Measurements from ENCODE around the gene TRIM31. TPM values are rescaled to one million over a fixed set of nuclear protein-coding genes. Genes with fewer than 3 reads are reported as not detected.
"Not testable (repeated sequence)": the region's sequence is repeated elsewhere in the genome, so short reads cannot be mapped to it uniquely, and the experiment has no call there.

The TRIM31 gene
- total RNA-seq, 2 donors from 2014 or later: not detected

GRCh38 chr6:30143780-30144179 is 30.9 kb upstream of the TRIM31 start:
- no peak overlapping the region for H3K9ac ChIP-seq (ENCODE audit: extremely low read depth, low read length, poor library complexity, severe bottlenecking)
- WGBS, 2 experiments (ENCODE audit: insufficient coverage in 1 of 2, insufficient read length in 1 of 2): 78 to 85% methylated on average over 2 of the region's 2 CpGs
- H3K4me3 ChIP-seq (ENCODE audit: low read length): no peak overlapping the region
- no peak for DNase-seq
- H3K27ac Mint-ChIP-seq: no peak overlapping the region
- no peaks in the 10 kb centered on the region for H3K36me3 ChIP-seq (ENCODE audit: control insufficient read depth, insufficient read depth, low read length)
- no peaks in the 10 kb centered on the region for H3K36me3 Mint-ChIP-seq (ENCODE audit: low read depth)
- H3K9me3 Mint-ChIP-seq: no peaks in the 10 kb centered on the region
- no peak overlapping the region for H3K27ac ChIP-seq (ENCODE audit: low read depth, low read length)
- H3K4me1 ChIP-seq (ENCODE audit: control insufficient read depth, insufficient read depth, low read length): no peaks in the 10 kb centered on the region
- no peak for TF ChIP-seq CTCF (conservative IDR thresholded peaks at IDR 0.05)
- H3K27me3 Mint-ChIP-seq (ENCODE audit: insufficient read depth): peaks cover 54% of the 10 kb centered on the region
- H3K4me3 Mint-ChIP-seq: no peak overlapping the region
- H3K9me3 ChIP-seq (ENCODE audit: control insufficient read depth, low read length): no peaks in the 10 kb centered on the region
- H3K4me1 Mint-ChIP-seq: peaks cover 2% of the 10 kb centered on the region
- H3K27me3 ChIP-seq (ENCODE audit: control insufficient read depth, insufficient read depth, low read length, poor library complexity, severe bottlenecking): peaks cover 21% of the 10 kb centered on the region

- no peak overlapping the region for H3K9ac ChIP-seq (ENCODE audit: extremely low read depth, low read length, poor library complexity, severe bottlenecking)
- H3K27ac ChIP-seq (ENCODE audit: low read depth, low read length): no peak overlapping the region
- H3K4me3 ChIP-seq (ENCODE audit: low read length): no peak overlapping the region
- Mint-ChIP-seq H3K27ac (no peak overlapping the region), H3K27me3 (ENCODE audit: insufficient read depth) (peaks cover 52% of the 10 kb centered on the region), H3K4me3 (no peak overlapping the region), H3K36me3 (ENCODE audit: low read depth) (no peaks in the 10 kb centered on the region), H3K4me1 (peaks cover 2% of the 10 kb centered on the region), H3K9me3 (no peaks in the 10 kb centered on the region)
- no peak for DNase-seq
- no peaks in the 10 kb centered on the region for H3K4me1 ChIP-seq (ENCODE audit: control insufficient read depth, insufficient read depth, low read length)
- H3K9me3 ChIP-seq (ENCODE audit: control insufficient read depth, low read length): no peaks in the 10 kb centered on the region
- WGBS, 2 experiments (ENCODE audit: insufficient coverage in 1 of 2, insufficient read length in 1 of 2): 83% methylated on average over 1 to 3 of the region's 3 CpGs
- peaks cover 31% of the 10 kb centered on the region for H3K27me3 ChIP-seq (ENCODE audit: control insufficient read depth, insufficient read depth, low read length, poor library complexity, severe bottlenecking)
- no peak for TF ChIP-seq CTCF (conservative IDR thresholded peaks at IDR 0.05)
- H3K36me3 ChIP-seq (ENCODE audit: control insufficient read depth, insufficient read depth, low read length): no peaks in the 10 kb centered on the region
Measured at GRCh38 chr6:30142665-30143064, 29.8 kb upstream of the TRIM31 start.

- H3K4me1 Mint-ChIP-seq; H3K4me3 Mint-ChIP-seq; H3K9ac ChIP-seq (ENCODE audit: extremely low read depth, low read length, poor library complexity, severe bottlenecking); H3K4me3 ChIP-seq (ENCODE audit: low read length); H3K9me3 ChIP-seq (ENCODE audit: control insufficient read depth, low read length); DNase-seq; H3K36me3 Mint-ChIP-seq (ENCODE audit: low read depth); H3K4me1 ChIP-seq (ENCODE audit: control insufficient read depth, insufficient read depth, low read length); H3K27ac Mint-ChIP-seq; H3K9me3 Mint-ChIP-seq; H3K27ac ChIP-seq (ENCODE audit: low read depth, low read length); H3K36me3 ChIP-seq (ENCODE audit: control insufficient read depth, insufficient read depth, low read length): not testable (repeated sequence)
- peaks cover 35% of the 10 kb centered on the region for H3K27me3 ChIP-seq (ENCODE audit: control insufficient read depth, insufficient read depth, low read length, poor library complexity, severe bottlenecking)
- H3K27me3 Mint-ChIP-seq (ENCODE audit: insufficient read depth): peaks cover 63% of the 10 kb centered on the region
- WGBS, 2 experiments (ENCODE audit: insufficient coverage in 1 of 2, insufficient read length in 1 of 2): 81 to 100% methylated on average over 1 to 8 of the region's 8 CpGs
Measured at GRCh38 chr6:30140240-30140639, 27.4 kb upstream of the TRIM31 start.

Data from endodermal cell (in vitro differentiated cells).